A549 (cell line): ENCODE measurements around the gene CA9. TPM values are rescaled to one million over a fixed set of nuclear protein-coding genes. Genes with fewer than 3 reads are reported as not detected.
A peak's percentile ranks its signal among the peaks of the same experiment; 100 is the strongest.

Experiments used
- ATAC-seq, 2 experiments: fragments of 200-7000 bp in 1 of 2; fragments of >200 bp in 1 of 2; cut with Nextera tagmentation in 1 of 2; cut with Tn5 transposase in 1 of 2; 3 replicates each; pipeline versions ENCODE4 v1.8.0 to v1.9.1; 2018 to 2020; ENCODE audit warnings: mild to moderate bottlenecking in 1 of 2, moderate library complexity in 1 of 2
- CTCF ChIA-PET: fragments of 300-600 bp; sonication (Branson Sonifier 250); formaldehyde crosslinking; extraction: SDS; loops from one replicate; lab custom pipeline; 2021; ENCODE audit warnings: antibody characterized with exemption, inconsistent platforms; lab: Yijun Ruan, JAX
- POLR2A ChIA-PET: fragments of 350-600 bp; formaldehyde crosslinking; extraction: SDS; loops from one replicate; lab custom pipeline; 2021; ENCODE audit warnings: antibody characterized with exemption, inconsistent platforms; lab: Yijun Ruan, JAX
- DNase-seq, 2 experiments: peaks; one replicate each; pipeline versions ENCODE4 v3.0.0 to v3.0.0-alpha.2; 2011 to 2016; ENCODE audit warnings: low read depth in 1 of 2, low spot score in 1 of 2
- FAIRE-seq: peaks from 2 replicates; lab custom pipeline; 2011; peaks lifted over from hg19 to GRCh38; lab: Jason Lieb, UNC
- H3K27ac ChIP-seq, 2 experiments: fragments of >200 bp; sonication (Bioruptor Twin); formaldehyde crosslinking; 3 replicates each; pipeline ENCODE4 v1.5.1; 2016 to 2017
- H3K4me1 ChIP-seq: fragments of >200 bp; sonication (Bioruptor Twin); formaldehyde crosslinking; 3 replicates; pipeline ENCODE4 v1.6.1; 2016
- H3K4me2 ChIP-seq: fragments of >200 bp; sonication (Bioruptor Twin); formaldehyde crosslinking; 3 replicates; pipeline ENCODE4 v1.6.1; 2016
- H3K4me3 ChIP-seq: fragments of >200 bp; sonication (Bioruptor Twin); formaldehyde crosslinking; 3 replicates; pipeline ENCODE4 v1.5.1; 2016
- H3K9me3 ChIP-seq: fragments of >200 bp; sonication (Bioruptor Twin); formaldehyde crosslinking; 3 replicates; pipeline ENCODE4 v1.6.1; 2016
- BHLHE40 ChIP-seq: IDR thresholded peaks from 2 replicates; pipeline ENCODE4 v1.6.1; 2012; ENCODE audit warnings: low read depth, low read length, inconsistent platforms
- CBX2 ChIP-seq: fragments of 200-600 bp; sonication (generic); IDR thresholded peaks from 2 replicates; pipeline ENCODE4 v1.6.1; 2016; ENCODE audit warnings: low read depth, mild to moderate bottlenecking, borderline replicate concordance
- CHD4 ChIP-seq: fragments of 200-600 bp; sonication (generic); IDR thresholded peaks from 2 replicates; pipeline ENCODE4 v1.6.1; 2016; ENCODE audit warnings: antibody characterized with exemption, mild to moderate bottlenecking, borderline replicate concordance
- E2F6 ChIP-seq: IDR thresholded peaks from 2 replicates; pipeline ENCODE4 v1.6.1; 2012; ENCODE audit warnings: low read depth, borderline replicate concordance
- EHF ChIP-seq: fragments of 250-450 bp; sonication (Bioruptor Pico); IDR thresholded peaks from 2 replicates; pipeline ENCODE4 v1.5.0; 2020; ENCODE audit warnings: mild to moderate bottlenecking
- ELK1 ChIP-seq: fragments of 150-350 bp; IDR thresholded peaks from 2 replicates; pipeline ENCODE4 v1.6.1; 2014; ENCODE audit warnings: low read depth, mild to moderate bottlenecking, low read length
- FOSB ChIP-seq: fragments of 250-450 bp; sonication (Bioruptor Pico); IDR thresholded peaks from 2 replicates; pipeline ENCODE4 v1.5.0; 2020; ENCODE audit warnings: mild to moderate bottlenecking, moderate library complexity
- FOXS1 ChIP-seq: fragments of 250-450 bp; sonication (Bioruptor Pico); IDR thresholded peaks from 2 replicates; pipeline ENCODE4 v1.5.0; 2020; ENCODE audit warnings: mild to moderate bottlenecking, moderate library complexity
- GATA3 ChIP-seq: IDR thresholded peaks from 2 replicates; pipeline ENCODE4 v1.6.1; 2012; ENCODE audit warnings: borderline replicate concordance
- HES2 ChIP-seq: fragments of >200 bp; sonication (Bioruptor Twin); formaldehyde crosslinking; IDR thresholded peaks from 2 replicates; pipeline ENCODE4 v1.6.1; 2016
- HOXA7 ChIP-seq: fragments of 250-450 bp; sonication (Bioruptor Pico); IDR thresholded peaks from 2 replicates; pipeline ENCODE4 v1.5.0; 2020; ENCODE audit warnings: mild to moderate bottlenecking, moderate library complexity
- HOXB13 ChIP-seq: fragments of 250-450 bp; sonication (Bioruptor Pico); IDR thresholded peaks from 2 replicates; pipeline ENCODE4 v1.5.0; 2020; ENCODE audit warnings: low read depth, mild to moderate bottlenecking, moderate library complexity
- MAFK ChIP-seq: fragments of 450-650 bp; IDR thresholded peaks from 2 replicates; pipeline ENCODE4 v1.6.1; 2014; ENCODE audit not compliant: partially characterized antibody
- MYC ChIP-seq: IDR thresholded peaks from 2 replicates; pipeline ENCODE4 v1.6.1; 2012; ENCODE audit warnings: mild to moderate bottlenecking, inconsistent platforms, low read length, improper control_type of control experiment, borderline replicate concordance
- NFE2L2 ChIP-seq: fragments of 150-350 bp; conservative IDR thresholded peaks from 2 replicates; pipeline ENCODE4 v1.6.1; 2014; ENCODE audit warnings: low read length
- NPAS2 ChIP-seq: fragments of 250-450 bp; sonication (Bioruptor Pico); IDR thresholded peaks from 2 replicates; pipeline ENCODE4 v1.8.0; 2022; ENCODE audit warnings: mild to moderate bottlenecking, moderate library complexity, borderline replicate concordance
- PHF8 ChIP-seq: fragments of 200-600 bp; sonication (generic); IDR thresholded peaks from 2 replicates; pipeline ENCODE4 v1.6.1; 2016; ENCODE audit warnings: low read depth, mild to moderate bottlenecking, antibody characterized with exemption, moderate library complexity, borderline replicate concordance
- POLR2AphosphoS2 ChIP-seq: conservative IDR thresholded peaks from 2 replicates; pipeline ENCODE4 v1.6.1; 2012; ENCODE audit warnings: low read length, improper control_type of control experiment, inconsistent platforms
- RARB ChIP-seq: fragments of 250-450 bp; sonication (Bioruptor Pico); IDR thresholded peaks from 2 replicates; pipeline ENCODE4 v1.8.0; 2021; ENCODE audit warnings: mild to moderate bottlenecking, moderate library complexity
- RNF2 ChIP-seq: fragments of 200-600 bp; sonication (generic); IDR thresholded peaks from 2 replicates; pipeline ENCODE4 v1.6.1; 2016; ENCODE audit warnings: low read depth, mild to moderate bottlenecking, antibody characterized with exemption, moderate library complexity, borderline replicate concordance
- SMC3 ChIP-seq: fragments of >200 bp; sonication (Bioruptor Twin); formaldehyde crosslinking; IDR thresholded peaks from 3 replicates; pipeline ENCODE4 v1.6.1; 2018; ENCODE audit warnings: inconsistent platforms
- SREBF2 ChIP-seq: fragments of 450-650 bp; IDR thresholded peaks from 2 replicates; pipeline ENCODE4 v1.6.1; 2014; ENCODE audit warnings: mild to moderate bottlenecking, moderate library complexity
- TP53 ChIP-seq: fragments of 250-450 bp; sonication (Bioruptor Pico); IDR thresholded peaks from 2 replicates; pipeline ENCODE4 v1.5.0; 2021; ENCODE audit warnings: mild to moderate bottlenecking, moderate library complexity
- ZFP36 ChIP-seq: fragments of 450-650 bp; IDR thresholded peaks from 2 replicates; pipeline ENCODE4 v1.6.1; 2014; ENCODE audit warnings: borderline replicate concordance; ENCODE audit not compliant: partially characterized antibody
- ZNF302 ChIP-seq: fragments of 250-450 bp; sonication (Bioruptor Pico); IDR thresholded peaks from 2 replicates; pipeline ENCODE4 v1.9.0; 2021; ENCODE audit warnings: inconsistent platforms, mild to moderate bottlenecking, moderate library complexity
- WGBS: methylation state at CpG from one replicate; pipeline ENCODE4 v1.1.6; 2017; ENCODE audit errors: missing lambda C conversion rate; 5-methylcytosine and 5-hydroxymethylcytosine counted together
- polyA plus RNA-seq, 4 experiments: library from polyadenylated mRNA; depleted of rRNA in 3 of 4; stranded (reverse); fragments of >200 nt; fragmentation: RNase III in 1 of 4; extraction: RNeasy Plus Mini Kit Qiagen cat#74134 plus additional on column Dnase treatment in 1 of 4; gene quantifications; 2 replicates in 3 of 4; 3 replicates in 1 of 4; pipeline ENCODE4 v1.2.3, GENCODE V29; 2011 to 2017
- TF ChIP-seq, protein P1 (sequence below): IDR thresholded peaks from 2 replicates; pipeline ENCODE4 v1.6.1; 2012
- TF ChIP-seq, protein P2 (sequence below): fragments of >200 bp; sonication (Bioruptor Twin); formaldehyde crosslinking; IDR thresholded peaks from 3 replicates; pipeline ENCODE4 v1.5.1; 2016
- TF ChIP-seq, protein P3 (sequence below): fragments of 450-650 bp; IDR thresholded peaks from 2 replicates; pipeline ENCODE4 v1.6.1; 2014; ENCODE audit warnings: antibody characterized with exemption
- TF ChIP-seq, protein P4 (sequence below): fragments of 200-600 bp; sonication (generic); IDR thresholded peaks from 2 replicates; pipeline ENCODE4 v1.6.1; 2016; ENCODE audit warnings: antibody characterized with exemption, mild to moderate bottlenecking, moderate library complexity

Gene CA9
- polyA plus RNA-seq, 2 of the 4 experiments (the other 2 are of a cell fraction), result 4.5 to 16.3 TPM

DNA sequence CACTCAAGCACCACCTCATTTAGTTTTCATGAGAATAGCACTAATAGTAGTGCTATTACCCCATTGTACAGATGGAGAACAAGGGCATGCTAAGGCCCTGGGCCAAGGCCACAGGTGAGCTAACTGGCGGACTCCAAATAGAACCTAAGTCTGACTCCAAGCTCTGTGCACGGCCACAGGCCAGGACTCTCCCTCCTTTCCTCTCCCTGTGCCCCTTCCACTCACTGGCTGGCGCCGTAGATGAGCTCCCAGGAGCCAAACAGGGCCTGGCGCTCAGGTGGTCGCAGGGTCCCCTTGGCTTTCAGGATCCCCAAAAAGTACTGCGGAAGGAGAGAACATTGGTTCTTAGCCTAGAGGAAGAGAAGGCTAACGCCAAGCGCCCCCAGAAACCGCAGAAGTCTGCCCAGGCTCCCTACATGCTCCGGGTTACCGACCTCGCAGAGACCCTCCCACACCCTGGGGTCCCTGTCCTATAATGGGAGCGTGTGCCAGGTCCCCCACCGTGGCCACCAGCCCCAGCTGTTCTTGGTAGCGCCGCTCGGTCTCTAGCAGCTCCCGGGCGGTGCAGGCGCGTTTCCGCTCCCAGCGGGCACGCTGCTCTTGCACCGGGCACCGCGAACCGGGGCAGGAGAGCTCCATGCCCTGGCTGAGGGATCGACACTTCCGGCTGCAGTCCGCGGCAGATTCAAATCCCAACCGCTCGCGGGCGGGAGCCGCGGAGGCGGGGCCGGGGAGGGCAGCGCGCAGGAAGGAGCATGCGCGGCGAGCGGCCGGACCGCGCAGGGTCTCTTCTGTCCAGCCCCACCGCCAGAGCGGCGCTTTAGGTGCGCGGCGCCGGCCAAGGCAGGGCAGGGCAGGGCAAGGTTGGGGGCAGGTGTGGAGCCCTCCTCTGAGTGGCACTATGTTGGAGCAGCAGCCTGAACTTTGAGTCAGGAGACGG is 8.9 kb upstream of the CA9 start, which contains the start of gene ARHGEF39:
Gene ARHGEF39, minus strand, starts transcription at position 665 of the 940 bp plus-strand sequence. Its CDS starts 26 bp downstream, at position 639.
- POLR2A ChIA-PET, result interaction anchor here (1.0 to 2.6 kb wide), 9 partner anchors 19 to 84 kb away, joined by 3 to 21 read pairs (median 3); partner anchors contain the start of genes CREB3, GBA2, RGP1 and TLN1
- ATAC-seq (peak; percentile 87 to 88), DNase-seq (peak; percentile 86 to 94), FAIRE-seq (no peak)
- 6% methylated on average over 37 of the region's 58 CpGs for WGBS
- peaks cover 49% of the 10 kb centered on the region for H3K4me1 ChIP-seq
- H3K4me2 ChIP-seq, result peak within 1 kb of the TSS; percentile 98
- peak within 1 kb of the TSS; percentile 94 to 97 for H3K27ac ChIP-seq
- peak within 1 kb of the TSS; percentile 71 for H3K4me3 ChIP-seq
- H3K9me3 ChIP-seq, result no peaks in the 10 kb centered on the region
- CTCF ChIA-PET, result interaction anchor here (0.9 to 21.5 kb wide), 17 partner anchors 9 to 217 kb away, joined by 3 to 498 read pairs (median 5); partner anchors contain the start of genes CA9, CREB3, TLN1 and TPM2
- no peak for TF ChIP-seq GATA3
- TF ChIP-seq FOSB (CRISPR knock-in tag), result no peak
- TF ChIP-seq MYC, result peak; percentile 34; the same call in 1 of the 2 replicates
- TF ChIP-seq, protein P1, sequence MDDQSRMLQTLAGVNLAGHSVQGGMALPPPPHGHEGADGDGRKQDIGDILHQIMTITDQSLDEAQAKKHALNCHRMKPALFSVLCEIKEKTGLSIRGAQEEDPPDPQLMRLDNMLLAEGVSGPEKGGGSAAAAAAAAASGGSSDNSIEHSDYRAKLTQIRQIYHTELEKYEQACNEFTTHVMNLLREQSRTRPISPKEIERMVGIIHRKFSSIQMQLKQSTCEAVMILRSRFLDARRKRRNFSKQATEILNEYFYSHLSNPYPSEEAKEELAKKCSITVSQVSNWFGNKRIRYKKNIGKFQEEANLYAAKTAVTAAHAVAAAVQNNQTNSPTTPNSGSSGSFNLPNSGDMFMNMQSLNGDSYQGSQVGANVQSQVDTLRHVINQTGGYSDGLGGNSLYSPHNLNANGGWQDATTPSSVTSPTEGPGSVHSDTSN, result no peak
- no peak for TF ChIP-seq PHF8
- no peak for TF ChIP-seq NFE2L2
- no peak for TF ChIP-seq TP53 (CRISPR knock-in tag)
- TF ChIP-seq ZNF302 (CRISPR knock-in tag), result no peak
- TF ChIP-seq MAFK, result no peak
- no peak for TF ChIP-seq FOXS1 (CRISPR knock-in tag)
- TF ChIP-seq RNF2, result no peak
- no peak for TF ChIP-seq CHD4
- no peak for TF ChIP-seq BHLHE40
- no peak for TF ChIP-seq ELK1
- TF ChIP-seq, protein P2, sequence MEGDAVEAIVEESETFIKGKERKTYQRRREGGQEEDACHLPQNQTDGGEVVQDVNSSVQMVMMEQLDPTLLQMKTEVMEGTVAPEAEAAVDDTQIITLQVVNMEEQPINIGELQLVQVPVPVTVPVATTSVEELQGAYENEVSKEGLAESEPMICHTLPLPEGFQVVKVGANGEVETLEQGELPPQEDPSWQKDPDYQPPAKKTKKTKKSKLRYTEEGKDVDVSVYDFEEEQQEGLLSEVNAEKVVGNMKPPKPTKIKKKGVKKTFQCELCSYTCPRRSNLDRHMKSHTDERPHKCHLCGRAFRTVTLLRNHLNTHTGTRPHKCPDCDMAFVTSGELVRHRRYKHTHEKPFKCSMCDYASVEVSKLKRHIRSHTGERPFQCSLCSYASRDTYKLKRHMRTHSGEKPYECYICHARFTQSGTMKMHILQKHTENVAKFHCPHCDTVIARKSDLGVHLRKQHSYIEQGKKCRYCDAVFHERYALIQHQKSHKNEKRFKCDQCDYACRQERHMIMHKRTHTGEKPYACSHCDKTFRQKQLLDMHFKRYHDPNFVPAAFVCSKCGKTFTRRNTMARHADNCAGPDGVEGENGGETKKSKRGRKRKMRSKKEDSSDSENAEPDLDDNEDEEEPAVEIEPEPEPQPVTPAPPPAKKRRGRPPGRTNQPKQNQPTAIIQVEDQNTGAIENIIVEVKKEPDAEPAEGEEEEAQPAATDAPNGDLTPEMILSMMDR, result peak; percentile 47
- no peak for TF ChIP-seq HOXA7 (CRISPR knock-in tag)
- no peak for TF ChIP-seq EHF (CRISPR knock-in tag)
- TF ChIP-seq POLR2AphosphoS2, result no peak
- TF ChIP-seq NPAS2, result no peak
- TF ChIP-seq, protein P3, sequence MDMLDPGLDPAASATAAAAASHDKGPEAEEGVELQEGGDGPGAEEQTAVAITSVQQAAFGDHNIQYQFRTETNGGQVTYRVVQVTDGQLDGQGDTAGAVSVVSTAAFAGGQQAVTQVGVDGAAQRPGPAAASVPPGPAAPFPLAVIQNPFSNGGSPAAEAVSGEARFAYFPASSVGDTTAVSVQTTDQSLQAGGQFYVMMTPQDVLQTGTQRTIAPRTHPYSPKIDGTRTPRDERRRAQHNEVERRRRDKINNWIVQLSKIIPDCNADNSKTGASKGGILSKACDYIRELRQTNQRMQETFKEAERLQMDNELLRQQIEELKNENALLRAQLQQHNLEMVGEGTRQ, result no peak
- TF ChIP-seq, protein P4, sequence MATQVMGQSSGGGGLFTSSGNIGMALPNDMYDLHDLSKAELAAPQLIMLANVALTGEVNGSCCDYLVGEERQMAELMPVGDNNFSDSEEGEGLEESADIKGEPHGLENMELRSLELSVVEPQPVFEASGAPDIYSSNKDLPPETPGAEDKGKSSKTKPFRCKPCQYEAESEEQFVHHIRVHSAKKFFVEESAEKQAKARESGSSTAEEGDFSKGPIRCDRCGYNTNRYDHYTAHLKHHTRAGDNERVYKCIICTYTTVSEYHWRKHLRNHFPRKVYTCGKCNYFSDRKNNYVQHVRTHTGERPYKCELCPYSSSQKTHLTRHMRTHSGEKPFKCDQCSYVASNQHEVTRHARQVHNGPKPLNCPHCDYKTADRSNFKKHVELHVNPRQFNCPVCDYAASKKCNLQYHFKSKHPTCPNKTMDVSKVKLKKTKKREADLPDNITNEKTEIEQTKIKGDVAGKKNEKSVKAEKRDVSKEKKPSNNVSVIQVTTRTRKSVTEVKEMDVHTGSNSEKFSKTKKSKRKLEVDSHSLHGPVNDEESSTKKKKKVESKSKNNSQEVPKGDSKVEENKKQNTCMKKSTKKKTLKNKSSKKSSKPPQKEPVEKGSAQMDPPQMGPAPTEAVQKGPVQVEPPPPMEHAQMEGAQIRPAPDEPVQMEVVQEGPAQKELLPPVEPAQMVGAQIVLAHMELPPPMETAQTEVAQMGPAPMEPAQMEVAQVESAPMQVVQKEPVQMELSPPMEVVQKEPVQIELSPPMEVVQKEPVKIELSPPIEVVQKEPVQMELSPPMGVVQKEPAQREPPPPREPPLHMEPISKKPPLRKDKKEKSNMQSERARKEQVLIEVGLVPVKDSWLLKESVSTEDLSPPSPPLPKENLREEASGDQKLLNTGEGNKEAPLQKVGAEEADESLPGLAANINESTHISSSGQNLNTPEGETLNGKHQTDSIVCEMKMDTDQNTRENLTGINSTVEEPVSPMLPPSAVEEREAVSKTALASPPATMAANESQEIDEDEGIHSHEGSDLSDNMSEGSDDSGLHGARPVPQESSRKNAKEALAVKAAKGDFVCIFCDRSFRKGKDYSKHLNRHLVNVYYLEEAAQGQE, result no peak
- peak; percentile 76; the same call in 1 of the 2 replicates for TF ChIP-seq E2F6
- no peak for TF ChIP-seq CBX2
- TF ChIP-seq HOXB13, result no peak
- peak; percentile 46; the same call in 2 of the 3 replicates for TF ChIP-seq SMC3
- no peak for TF ChIP-seq ZFP36
- no peak for TF ChIP-seq RARB
- no peak for TF ChIP-seq HES2
- TF ChIP-seq SREBF2, result no peak
